ENCODE data around the gene SP9.

DNA sequence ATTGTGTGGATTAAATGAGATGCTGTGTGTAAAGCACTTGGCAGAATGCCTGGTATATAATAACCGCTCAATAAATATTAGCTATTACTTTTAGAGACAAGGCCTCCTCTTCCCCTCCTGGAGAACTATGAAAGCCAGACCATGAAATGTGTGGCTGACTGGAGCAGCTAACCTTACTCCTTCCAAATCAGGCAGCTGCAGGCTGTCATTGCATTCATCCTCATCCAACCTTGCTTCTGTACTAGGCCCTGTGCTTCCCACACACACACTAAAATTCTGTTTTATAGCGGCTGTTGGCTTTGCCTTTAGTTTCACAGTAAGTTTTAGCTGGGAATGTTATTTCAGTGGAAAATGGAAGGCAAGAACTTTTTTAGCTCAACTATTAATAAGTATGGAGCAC is 10.2 kb upstream of the SP9 start:
- TF ChIP-seq, protein P1, sequence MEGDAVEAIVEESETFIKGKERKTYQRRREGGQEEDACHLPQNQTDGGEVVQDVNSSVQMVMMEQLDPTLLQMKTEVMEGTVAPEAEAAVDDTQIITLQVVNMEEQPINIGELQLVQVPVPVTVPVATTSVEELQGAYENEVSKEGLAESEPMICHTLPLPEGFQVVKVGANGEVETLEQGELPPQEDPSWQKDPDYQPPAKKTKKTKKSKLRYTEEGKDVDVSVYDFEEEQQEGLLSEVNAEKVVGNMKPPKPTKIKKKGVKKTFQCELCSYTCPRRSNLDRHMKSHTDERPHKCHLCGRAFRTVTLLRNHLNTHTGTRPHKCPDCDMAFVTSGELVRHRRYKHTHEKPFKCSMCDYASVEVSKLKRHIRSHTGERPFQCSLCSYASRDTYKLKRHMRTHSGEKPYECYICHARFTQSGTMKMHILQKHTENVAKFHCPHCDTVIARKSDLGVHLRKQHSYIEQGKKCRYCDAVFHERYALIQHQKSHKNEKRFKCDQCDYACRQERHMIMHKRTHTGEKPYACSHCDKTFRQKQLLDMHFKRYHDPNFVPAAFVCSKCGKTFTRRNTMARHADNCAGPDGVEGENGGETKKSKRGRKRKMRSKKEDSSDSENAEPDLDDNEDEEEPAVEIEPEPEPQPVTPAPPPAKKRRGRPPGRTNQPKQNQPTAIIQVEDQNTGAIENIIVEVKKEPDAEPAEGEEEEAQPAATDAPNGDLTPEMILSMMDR (IDR thresholded peaks at IDR 0.05): no peak
- TF ChIP-seq EZH2 (IDR thresholded peaks at IDR 0.05): no peak
- TF ChIP-seq EZH2phosphoT487 (IDR thresholded peaks at IDR 0.05): no peak
